Psoas muscle (tissue), 8 donors: Measurements from ENCODE around the gene ANXA6. TPM values are rescaled to one million over a fixed set of nuclear protein-coding genes. Genes with fewer than 3 reads are reported as not detected.

Experiments used
- ATAC-seq, 4 donors: fragments of 200-7000 bp; cut with Tn5 transposase; one replicate each; pipeline ENCODE4 v1.9.1; 2020; ENCODE audit warnings: moderate library complexity in 3 of 4, mild to moderate bottlenecking in 2 of 4
- DNase-seq, 2 donors: peaks; one replicate each; pipeline ENCODE4 v3.0.0-alpha.2; 2020
- H3K27ac ChIP-seq: fragments of 200-600 bp; one replicate; pipeline ENCODE4 v1.8.0; 2022
- H3K27me3 ChIP-seq, 3 donors: fragments of 200-600 bp in 1 of 3; one replicate each; pipeline versions ENCODE4 v1.6.1 to v1.8.0; 2013 to 2022; ENCODE audit warnings: low read length in 2 of 3, mild to moderate bottlenecking in 2 of 3, moderate library complexity in 1 of 3; ENCODE audit not compliant: insufficient read depth in 3 of 3
- H3K36me3 ChIP-seq, 2 donors: fragments of 200-600 bp in 1 of 2; one replicate each; pipeline versions ENCODE4 v1.6.1 to v1.8.0; 2013 to 2022; ENCODE audit warnings: low read depth in 1 of 2, mild to moderate bottlenecking in 1 of 2, moderate library complexity in 1 of 2; ENCODE audit not compliant: insufficient read depth in 1 of 2
- H3K4me1 ChIP-seq: fragments of 200-600 bp; one replicate; pipeline ENCODE4 v1.8.0; 2022
- H3K4me3 ChIP-seq: fragments of 200-600 bp; one replicate; pipeline ENCODE4 v1.8.0; 2022; ENCODE audit warnings: mild to moderate bottlenecking
- H3K9me3 ChIP-seq: fragments of 200-600 bp; one replicate; pipeline ENCODE4 v1.8.0; 2022
- CTCF ChIP-seq: fragments of 200-600 bp; IDR thresholded peaks from one replicate; pipeline ENCODE4 v1.8.0; 2022; ENCODE audit warnings: antibody characterized with exemption
- WGBS, 3 donors: extraction: QIAGEN DNeasy Blood & Tissue Kit; methylation state at CpG; one replicate each; pipeline versions ENCODE4 v1.1.6 to v1.1.7; 2013; 5-methylcytosine and 5-hydroxymethylcytosine counted together
- intact Hi-C, 2 donors: fragments of 100-400 bp; cut with DNase I; formaldehyde crosslinking; loops; one replicate each; pipeline versions ENCODE4 v1.11.0 to v1.14.2; 2022
- polyA plus RNA-seq, 3 donors: library from polyadenylated mRNA; stranded (reverse); fragments of 200-250 nt; gene quantifications; one replicate each; pipeline ENCODE4 v1.2.3, GENCODE V29; 2013
- total RNA-seq, 4 donors: library from RNA; stranded (reverse); fragmentation: NEBNext Ultra II Directional in 2 of 4; extraction: Animal tissue kit (Norgen Biotek cat#: 25700) in 2 of 4; gene quantifications; one replicate each; pipeline versions ENCODE4 v1.2.1 to v1.2.4, GENCODE V29; 2021 to 2023
- donor health status: healthy with polysubstance abuse.
- donor health status: DM: no; HTN: no; CAD: no; lungs with moderate emphysema.
- donor health status: Bipolar disorder and iron deficiency.
- donor health status: healthy.
- donor health status: DM: yes; HTN: yes; CAD: no.
- donor health status: DM: no; HTN: no; CAD: no.
- donor health status: DM: no; HTN: no; CAD: no.
- donor health status: DM: yes; HTN: yes; CAD: no.

ANXA6 gene
- total and polyA plus RNA-seq, 7 donors = 81.4 to 234 (median 133) TPM

- ATAC-seq (no peak), DNase-seq (no peak)
- Histone ChIP-seq H3K9me3 (no peaks in the 10 kb centered on the region), H3K27ac (peak overlapping the region; percentile 99), H3K27me3 (no peaks in the 10 kb centered on the region), H3K36me3 (peaks cover 0 to 10% of the 10 kb centered on the region in 2 donors), H3K4me3 (peak overlapping the region; percentile 98), H3K4me1 (peaks cover 73% of the 10 kb centered on the region)
- intact Hi-C loops = loop anchor here in 1 of 2 donors (2.0 kb wide), 1 partner anchor 13 kb away; no protein-coding TSS in a partner anchor
- TF ChIP-seq CTCF = no peak
- WGBS, 3 donors = 77 to 88% (median 85%) methylated on average over 3 of the region's 3 CpGs
These were observed 79.6 kb downstream of the ANXA6 start for GRCh38 chr5:151077967-151078366.

GRCh38 chr5:151077419-151077818, 80.2 kb downstream of the ANXA6 start:
- WGBS, 3 donors = 78 to 93% (median 82%) methylated on average over 9 of the region's 9 CpGs
- DNase-seq (peak in 1 of 2 donors; percentile 9), ATAC-seq (no peak)
- Histone ChIP-seq H3K4me1 (peaks cover 72% of the 10 kb centered on the region), H3K27ac (peak overlapping the region; percentile 99), H3K9me3 (no peaks in the 10 kb centered on the region), H3K4me3 (no peak overlapping the region), H3K27me3 (no peaks in the 10 kb centered on the region), H3K36me3 (peaks cover 0 to 10% of the 10 kb centered on the region in 2 donors)
- no peak for TF ChIP-seq CTCF
- intact Hi-C loops = no loop called here

- Histone ChIP-seq H3K4me3 (no peak overlapping the region), H3K27me3 (no peaks in the 10 kb centered on the region), H3K36me3 (peaks cover 0 to 10% of the 10 kb centered on the region in 2 donors), H3K9me3 (no peaks in the 10 kb centered on the region), H3K4me1 (peaks cover 72% of the 10 kb centered on the region), H3K27ac (peak overlapping the region; percentile 78)
- WGBS, 3 donors = 91 to 94% (median 94%) methylated on average over 6 of the region's 6 CpGs
- intact Hi-C loops = no loop called here
- peak in 1 of 2 donors; percentile 6 for DNase-seq
- no peak for ATAC-seq
- no peak for TF ChIP-seq CTCF
These were observed 81.0 kb downstream of the ANXA6 start for GRCh38 chr5:151076616-151077015.

GRCh38 chr5:151075698-151076331, 81.8 kb downstream of the ANXA6 start:
- peaks cover 80% of the 10 kb centered on the region for H3K4me1 ChIP-seq
- ATAC-seq = peak; percentile 62 to 79 (median 71)
- intact Hi-C loops = no loop called here
- 55 to 69% (median 60%) methylated on average over 5 of the region's 5 CpGs for WGBS, 3 donors
- no peaks in the 10 kb centered on the region for H3K27me3 ChIP-seq
- DNase-seq = peak; percentile 37 to 52
- peaks cover 0 to 10% of the 10 kb centered on the region in 2 donors for H3K36me3 ChIP-seq
- peak overlapping the region; percentile 78 for H3K27ac ChIP-seq
- H3K4me3 ChIP-seq = no peak overlapping the region
- no peaks in the 10 kb centered on the region for H3K9me3 ChIP-seq
- no peak for TF ChIP-seq CTCF

GRCh38 chr5:151074557-151074956, 83.0 kb downstream of the ANXA6 start:
- intact Hi-C loops = no loop called here
- DNase-seq = no peak
- Histone ChIP-seq H3K36me3 (peaks cover 0 to 10% of the 10 kb centered on the region in 2 donors), H3K27me3 (no peaks in the 10 kb centered on the region), H3K9me3 (no peaks in the 10 kb centered on the region), H3K4me1 (peaks cover 85% of the 10 kb centered on the region), H3K27ac (peak overlapping the region; percentile 78), H3K4me3 (no peak overlapping the region)
- TF ChIP-seq CTCF = no peak
- 96 to 100% (median 100%) methylated on average over 2 of the region's 2 CpGs for WGBS, 3 donors
- ATAC-seq = no peak
